ENCODE measurements around the gene SLC4A9. TPM values are rescaled to one million over a fixed set of nuclear protein-coding genes. Genes with fewer than 3 reads are reported as not detected.

The SLC4A9 gene
- total and polyA plus RNA-seq, 4 donors: not detected

- 3 to 7% methylated on average over 9 of the region's 9 CpGs for WGBS, 2 donors
- Histone ChIP-seq H3K36me3 (ENCODE audit: control insufficient read depth in 1 of 2, insufficient read depth in 2 of 2, low read length in 1 of 2) (no peaks in the 10 kb centered on the region), H3K27ac (ENCODE audit: low read depth in 1 of 2, low read length in 2 of 2) (peak overlapping the region; percentile 29 to 50), H3K9me3 (ENCODE audit: control insufficient read depth, low read length) (no peaks in the 10 kb centered on the region), H3K4me1 (ENCODE audit: control insufficient read depth in 1 of 2, insufficient read depth in 2 of 2, low read length in 2 of 2) (peaks cover 0 to 6% of the 10 kb centered on the region in 2 donors), H3K27me3 (ENCODE audit: control insufficient read depth in 1 of 2, insufficient read depth in 2 of 2, low read length in 1 of 2) (no peaks in the 10 kb centered on the region), H3K4me3 (ENCODE audit: low read length in 2 of 2) (no peak overlapping the region)
- peak; percentile 71 for ATAC-seq (ENCODE audit: low FRiP score)
- intact Hi-C loops (cut with DNase I): no loop called here
- DNase-seq: peak in 1 of 2 donors; percentile 64
Measured at GRCh38 chr5:140322751-140323731, 37.0 kb upstream of the SLC4A9 start.

- no peak for ATAC-seq (ENCODE audit: low FRiP score)
Measured at GRCh38 chr5:140324041-140324600, 35.9 kb upstream of the SLC4A9 start.

GRCh38 chr5:140324617-140325241, 35.3 kb upstream of the SLC4A9 start:
- Histone ChIP-seq H3K27me3 (ENCODE audit: control insufficient read depth in 1 of 2, insufficient read depth in 2 of 2, low read length in 1 of 2) (no peaks in the 10 kb centered on the region), H3K9me3 (ENCODE audit: control insufficient read depth, low read length) (no peaks in the 10 kb centered on the region), H3K36me3 (ENCODE audit: control insufficient read depth in 1 of 2, insufficient read depth in 2 of 2, low read length in 1 of 2) (no peaks in the 10 kb centered on the region), H3K27ac (ENCODE audit: low read depth in 1 of 2, low read length in 2 of 2) (peak overlapping the region in 1 of 2 donors; percentile 32), H3K4me1 (ENCODE audit: control insufficient read depth in 1 of 2, insufficient read depth in 2 of 2, low read length in 2 of 2) (peaks cover 0 to 6% of the 10 kb centered on the region in 2 donors), H3K4me3 (ENCODE audit: low read length in 2 of 2) (no peak overlapping the region)
- intact Hi-C loops (cut with DNase I): no loop called here
- ATAC-seq (ENCODE audit: low FRiP score) (no peak), DNase-seq (no peak)
- WGBS, 2 donors: 14 to 19% methylated on average over 1 of the region's 1 CpG

More at GRCh38 chr5:140324041-140324600, 35.9 kb upstream of the SLC4A9 start:
- Histone ChIP-seq H3K27me3 (ENCODE audit: control insufficient read depth in 1 of 2, insufficient read depth in 2 of 2, low read length in 1 of 2) (no peaks in the 10 kb centered on the region), H3K27ac (ENCODE audit: low read depth in 1 of 2, low read length in 2 of 2) (peak overlapping the region in 1 of 2 donors; percentile 32), H3K9me3 (ENCODE audit: control insufficient read depth, low read length) (no peaks in the 10 kb centered on the region), H3K4me1 (ENCODE audit: control insufficient read depth in 1 of 2, insufficient read depth in 2 of 2, low read length in 2 of 2) (peaks cover 0 to 6% of the 10 kb centered on the region in 2 donors), H3K36me3 (ENCODE audit: control insufficient read depth in 1 of 2, insufficient read depth in 2 of 2, low read length in 1 of 2) (no peaks in the 10 kb centered on the region), H3K4me3 (ENCODE audit: low read length in 2 of 2) (no peak overlapping the region)
- WGBS, 2 donors: 88 to 91% methylated on average over 5 of the region's 5 CpGs
- intact Hi-C loops (cut with DNase I): no loop called here
- no peak for DNase-seq

GRCh38 chr5:140325486-140325885, 34.5 kb upstream of the SLC4A9 start:
- Histone ChIP-seq H3K4me1 (ENCODE audit: control insufficient read depth in 1 of 2, insufficient read depth in 2 of 2, low read length in 2 of 2) (peaks cover 0 to 6% of the 10 kb centered on the region in 2 donors), H3K9me3 (ENCODE audit: control insufficient read depth, low read length) (no peaks in the 10 kb centered on the region), H3K36me3 (ENCODE audit: control insufficient read depth in 1 of 2, insufficient read depth in 2 of 2, low read length in 1 of 2) (no peaks in the 10 kb centered on the region), H3K27me3 (ENCODE audit: control insufficient read depth in 1 of 2, insufficient read depth in 2 of 2, low read length in 1 of 2) (no peaks in the 10 kb centered on the region), H3K4me3 (ENCODE audit: low read length in 2 of 2) (no peak overlapping the region), H3K27ac (ENCODE audit: low read depth in 1 of 2, low read length in 2 of 2) (no peak overlapping the region)
- ATAC-seq (ENCODE audit: low FRiP score) (no peak), DNase-seq (no peak)
- WGBS, 2 donors: 96 to 97% methylated on average over 3 of the region's 3 CpGs
- intact Hi-C loops (cut with DNase I): no loop called here

- Histone ChIP-seq H3K4me1 (ENCODE audit: control insufficient read depth in 1 of 2, insufficient read depth in 2 of 2, low read length in 2 of 2) (peaks cover 0 to 6% of the 10 kb centered on the region in 2 donors), H3K27ac (ENCODE audit: low read depth in 1 of 2, low read length in 2 of 2) (no peak overlapping the region), H3K9me3 (ENCODE audit: control insufficient read depth, low read length) (no peaks in the 10 kb centered on the region), H3K4me3 (ENCODE audit: low read length in 2 of 2) (no peak overlapping the region), H3K27me3 (ENCODE audit: control insufficient read depth in 1 of 2, insufficient read depth in 2 of 2, low read length in 1 of 2) (no peaks in the 10 kb centered on the region), H3K36me3 (ENCODE audit: control insufficient read depth in 1 of 2, insufficient read depth in 2 of 2, low read length in 1 of 2) (no peaks in the 10 kb centered on the region)
- ATAC-seq (ENCODE audit: low FRiP score) (no peak), DNase-seq (no peak)
- 19 to 37% methylated on average over 2 of the region's 2 CpGs for WGBS, 2 donors
- intact Hi-C loops (cut with DNase I): no loop called here
Measured at GRCh38 chr5:140327589-140327988, 32.4 kb upstream of the SLC4A9 start.

- Histone ChIP-seq H3K36me3 (ENCODE audit: control insufficient read depth in 1 of 2, insufficient read depth in 2 of 2, low read length in 1 of 2) (no peaks in the 10 kb centered on the region), H3K27ac (ENCODE audit: low read depth in 1 of 2, low read length in 2 of 2) (no peak overlapping the region), H3K4me1 (ENCODE audit: control insufficient read depth in 1 of 2, insufficient read depth in 2 of 2, low read length in 2 of 2) (peaks cover 0 to 6% of the 10 kb centered on the region in 2 donors), H3K9me3 (ENCODE audit: control insufficient read depth, low read length) (no peaks in the 10 kb centered on the region), H3K27me3 (ENCODE audit: control insufficient read depth in 1 of 2, insufficient read depth in 2 of 2, low read length in 1 of 2) (no peaks in the 10 kb centered on the region), H3K4me3 (ENCODE audit: low read length in 2 of 2) (no peak overlapping the region)
- ATAC-seq (ENCODE audit: low FRiP score) (no peak), DNase-seq (no peak)
- intact Hi-C loops (cut with DNase I): no loop called here
- 93% methylated on average over 8 of the region's 8 CpGs for WGBS, 2 donors
Measured at GRCh38 chr5:140328036-140328764, 31.8 kb upstream of the SLC4A9 start.

GRCh38 chr5:140329739-140330481, 30.1 kb upstream of the SLC4A9 start:
- no peaks in the 10 kb centered on the region for H3K9me3 ChIP-seq (ENCODE audit: control insufficient read depth, low read length)
- ATAC-seq (ENCODE audit: low FRiP score) (no peak), DNase-seq (no peak)
- intact Hi-C loops (cut with DNase I): no loop called here
- no peak overlapping the region for H3K4me3 ChIP-seq (ENCODE audit: low read length in 2 of 2)
- no peak overlapping the region for H3K27ac ChIP-seq (ENCODE audit: low read depth in 1 of 2, low read length in 2 of 2)
- no peaks in the 10 kb centered on the region for H3K36me3 ChIP-seq (ENCODE audit: control insufficient read depth in 1 of 2, insufficient read depth in 2 of 2, low read length in 1 of 2)
- no peaks in the 10 kb centered on the region for H3K27me3 ChIP-seq (ENCODE audit: control insufficient read depth in 1 of 2, insufficient read depth in 2 of 2, low read length in 1 of 2)
- no peaks in the 10 kb centered on the region for H3K4me1 ChIP-seq (ENCODE audit: control insufficient read depth in 1 of 2, insufficient read depth in 2 of 2, low read length in 2 of 2)
- 65 to 75% methylated on average over 5 of the region's 5 CpGs for WGBS, 2 donors

GRCh38 chr5:140331638-140332037, 28.4 kb upstream of the SLC4A9 start:
- 81 to 84% methylated on average over 1 of the region's 1 CpG for WGBS, 2 donors
- H3K36me3 ChIP-seq (ENCODE audit: control insufficient read depth in 1 of 2, insufficient read depth in 2 of 2, low read length in 1 of 2): no peaks in the 10 kb centered on the region
- no peak for DNase-seq
- no peak for ATAC-seq (ENCODE audit: low FRiP score)
- intact Hi-C loops (cut with DNase I): no loop called here
- no peaks in the 10 kb centered on the region for H3K27me3 ChIP-seq (ENCODE audit: control insufficient read depth in 1 of 2, insufficient read depth in 2 of 2, low read length in 1 of 2)
- H3K27ac ChIP-seq (ENCODE audit: low read depth in 1 of 2, low read length in 2 of 2): no peak overlapping the region
- H3K4me1 ChIP-seq (ENCODE audit: control insufficient read depth in 1 of 2, insufficient read depth in 2 of 2, low read length in 2 of 2): no peaks in the 10 kb centered on the region
- no peaks in the 10 kb centered on the region for H3K9me3 ChIP-seq (ENCODE audit: control insufficient read depth, low read length)
- no peak overlapping the region for H3K4me3 ChIP-seq (ENCODE audit: low read length in 2 of 2)

Measured in aorta (tissue), 5 donors.